NCI-H2227 (cell line): Measurements from ENCODE around the gene TACR1.
A peak's percentile ranks its signal among the peaks of the same experiment; 100 is the strongest.

Source experiments
- DNase-seq: peaks from one replicate; lab custom pipeline; 2025; ENCODE audit not compliant: unreplicated experiment; lab: John Stamatoyannopoulos, UW

Gene TACR1

DNA sequence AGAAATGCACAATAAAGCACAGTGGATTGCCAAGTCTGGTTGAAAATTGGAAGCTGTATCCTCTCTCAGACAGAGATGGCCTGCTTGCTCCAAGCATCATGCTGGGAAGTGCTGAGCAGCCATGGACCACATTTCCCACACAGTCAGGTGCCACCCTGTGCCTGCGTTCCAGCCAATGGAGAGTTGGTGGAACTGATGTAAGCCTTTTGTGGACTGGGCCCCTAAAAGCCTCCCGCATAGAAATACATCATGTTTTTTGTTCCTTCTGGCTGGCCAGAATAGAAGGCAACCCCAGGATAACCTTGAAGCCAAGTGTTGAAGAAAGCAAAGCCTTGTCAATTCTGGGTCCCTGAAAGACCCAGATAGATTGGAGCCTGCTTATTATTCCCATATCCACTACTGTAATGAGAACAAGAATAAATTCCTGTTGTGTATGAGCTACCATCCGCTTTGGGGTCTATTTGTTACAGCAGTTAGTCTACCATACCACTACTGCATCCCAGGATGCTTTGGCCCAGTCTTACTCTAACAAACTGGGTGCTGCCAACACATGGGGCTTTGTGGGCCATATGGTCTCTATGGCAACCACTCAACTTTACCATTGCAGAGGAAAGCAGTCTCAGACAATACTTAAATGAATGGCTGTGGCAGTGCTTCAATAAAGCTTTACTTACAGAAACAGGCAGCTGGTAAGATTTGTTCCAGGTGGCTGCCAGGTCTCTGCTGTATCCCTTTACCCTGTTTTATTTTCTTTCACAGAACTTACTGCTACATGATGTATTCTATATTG lies 175.5 kb downstream of the TACR1 start:
- peak; percentile 14 for DNase-seq

DNA sequence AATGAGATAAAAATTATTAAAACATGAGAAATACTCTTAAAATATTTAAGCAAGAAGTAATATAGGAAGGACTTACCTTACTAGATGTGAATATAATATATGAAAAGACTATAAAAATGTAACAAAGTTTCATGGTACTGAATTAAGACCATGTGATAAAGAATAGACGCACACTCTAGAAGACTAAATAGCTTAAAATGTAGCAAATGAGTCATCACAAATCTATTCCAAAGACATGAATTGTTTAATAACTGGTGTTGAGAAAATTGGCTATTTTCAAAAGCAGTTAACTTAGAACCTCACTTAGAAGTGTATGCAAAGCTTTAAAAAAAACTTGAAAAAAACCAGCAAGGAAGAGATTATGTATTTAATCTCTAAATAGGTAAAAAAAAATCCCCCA lies 176.8 kb downstream of the TACR1 start:
- DNase-seq = no peak

DNA sequence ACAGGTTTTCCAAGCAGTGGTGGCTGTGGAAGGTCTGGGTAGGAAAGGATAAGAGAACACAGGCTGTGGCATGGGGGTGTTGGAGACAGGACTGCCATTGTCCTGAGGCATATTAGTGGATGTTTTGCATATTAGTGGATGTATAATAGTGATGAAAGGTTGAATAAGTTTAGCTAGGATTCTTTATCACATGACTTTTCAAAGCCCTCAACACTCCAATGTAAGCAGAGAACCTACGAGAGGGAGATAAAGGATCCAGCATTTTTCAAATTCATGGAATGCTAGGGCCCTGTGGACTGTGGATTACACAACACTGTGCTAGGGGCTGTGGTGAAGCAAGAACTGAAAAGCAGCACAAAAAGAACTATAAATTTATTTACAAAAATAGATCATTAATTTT lies 177.6 kb downstream of the TACR1 start:
- no peak for DNase-seq

DNA sequence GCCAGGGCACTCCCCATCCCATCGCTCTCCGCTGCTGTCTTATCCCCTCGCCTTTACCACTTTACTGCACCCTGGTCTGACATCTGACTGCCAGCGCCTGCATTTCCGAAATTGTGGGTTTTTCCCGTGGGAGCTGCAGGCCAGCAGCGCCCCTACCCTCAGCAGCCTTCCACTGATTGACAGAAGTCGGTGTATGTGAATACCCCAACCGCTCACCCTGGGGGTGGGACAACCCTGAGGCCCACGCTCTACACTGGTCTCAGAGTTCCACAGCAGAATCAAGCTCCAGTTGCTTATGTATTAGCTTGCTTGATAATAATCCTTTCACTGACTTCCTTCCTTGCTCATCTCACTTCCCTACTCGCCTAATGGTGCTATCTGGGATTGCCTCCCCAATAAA lies 178.8 kb downstream of the TACR1 start:
- DNase-seq = no peak

DNA sequence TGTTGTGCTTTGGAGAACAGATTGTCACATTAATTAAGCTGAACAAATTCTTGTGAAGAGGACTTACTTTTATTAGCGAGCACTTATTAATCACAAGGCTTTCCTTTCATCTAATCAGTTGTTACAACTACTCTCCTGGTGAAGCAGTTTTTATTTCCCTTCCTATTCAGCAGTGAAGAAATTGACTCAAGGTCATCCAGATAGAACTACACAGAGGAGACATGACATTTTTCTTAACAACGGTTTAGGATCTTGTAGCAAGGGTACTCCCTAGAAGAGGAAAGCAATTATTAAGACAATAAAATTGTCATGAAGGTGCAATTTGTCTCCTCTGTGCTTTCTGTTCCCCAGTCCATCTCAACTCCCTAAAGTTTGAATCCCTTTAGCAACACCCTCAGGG lies 179.5 kb downstream of the TACR1 start:
- no peak for DNase-seq

DNA sequence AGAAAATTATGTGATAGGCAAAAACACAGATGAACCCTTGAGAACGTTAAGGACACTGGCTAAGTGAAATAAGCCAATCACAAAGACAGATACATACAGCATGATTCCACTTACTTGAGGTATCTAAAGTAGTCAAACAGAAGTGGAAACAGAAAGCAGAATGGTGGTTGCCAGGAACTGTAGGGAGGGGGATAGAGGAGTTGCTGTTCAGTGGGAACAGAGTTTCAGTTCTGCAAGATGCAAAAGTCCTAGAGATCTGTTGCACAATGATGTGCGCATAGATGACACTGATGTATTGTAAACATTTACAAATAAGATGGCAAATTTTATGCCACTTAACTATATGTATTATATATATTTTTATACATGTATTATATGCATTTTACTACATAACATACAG lies 181.2 kb downstream of the TACR1 start:
- no peak for DNase-seq

DNA sequence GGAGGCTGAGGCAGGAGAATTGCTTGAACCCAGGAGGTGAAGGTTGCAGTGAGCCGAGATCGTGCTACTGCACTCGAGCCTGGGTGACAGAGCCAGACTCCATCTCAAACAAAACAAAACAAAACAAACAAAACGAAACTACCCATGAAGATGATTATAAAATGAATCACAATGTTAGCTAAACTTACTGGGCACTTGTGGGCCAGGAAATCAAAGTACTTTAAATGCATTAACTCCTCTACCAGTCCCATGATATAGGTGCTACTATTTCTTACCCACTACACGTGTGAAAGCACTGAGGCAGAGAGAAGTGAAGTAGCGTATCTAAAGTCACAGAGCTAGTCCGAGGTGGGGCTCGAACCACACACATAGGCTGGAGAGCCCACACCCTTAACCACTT lies 187.2 kb downstream of the TACR1 start:
- no peak for DNase-seq

DNA sequence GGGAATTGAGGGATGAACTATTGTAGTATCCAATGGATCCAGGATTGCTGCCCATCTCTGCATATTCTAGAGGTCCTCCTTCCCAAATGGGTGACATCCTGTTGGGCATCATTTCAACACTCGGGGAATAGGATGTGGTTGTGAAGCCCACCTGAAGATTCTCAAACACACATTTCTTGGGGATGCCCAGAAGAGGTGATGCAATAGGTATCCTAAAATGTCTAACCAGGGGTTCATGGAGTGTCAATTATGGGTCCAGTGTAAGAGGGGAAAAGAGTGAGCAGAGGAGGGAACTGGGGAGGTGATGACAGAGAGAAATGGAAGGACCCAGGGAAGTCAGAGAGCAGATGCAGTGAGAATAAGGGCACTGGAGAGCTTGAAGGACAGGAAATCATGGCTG lies 188.7 kb downstream of the TACR1 start:
- DNase-seq = no peak

DNA sequence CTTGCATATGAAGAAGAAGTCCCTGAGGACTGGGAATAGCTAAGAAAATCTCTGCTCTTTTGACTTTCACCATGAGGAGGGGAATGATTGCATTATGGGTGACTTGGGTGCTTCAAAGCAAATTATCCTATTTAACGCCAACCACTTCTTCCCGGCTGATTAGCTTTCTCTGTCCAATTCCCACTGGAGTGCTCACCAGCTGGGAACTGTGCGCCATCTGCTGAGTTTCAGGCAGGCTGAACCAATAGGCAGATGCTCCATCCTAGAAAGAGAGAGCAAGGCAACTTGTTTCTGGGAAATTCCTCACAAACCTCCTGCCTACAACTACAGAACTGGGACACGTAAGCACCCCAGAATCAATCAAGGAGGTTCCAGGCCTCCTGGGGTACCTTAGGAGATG lies 191.5 kb downstream of the TACR1 start:
- DNase-seq = peak; percentile 45

DNA sequence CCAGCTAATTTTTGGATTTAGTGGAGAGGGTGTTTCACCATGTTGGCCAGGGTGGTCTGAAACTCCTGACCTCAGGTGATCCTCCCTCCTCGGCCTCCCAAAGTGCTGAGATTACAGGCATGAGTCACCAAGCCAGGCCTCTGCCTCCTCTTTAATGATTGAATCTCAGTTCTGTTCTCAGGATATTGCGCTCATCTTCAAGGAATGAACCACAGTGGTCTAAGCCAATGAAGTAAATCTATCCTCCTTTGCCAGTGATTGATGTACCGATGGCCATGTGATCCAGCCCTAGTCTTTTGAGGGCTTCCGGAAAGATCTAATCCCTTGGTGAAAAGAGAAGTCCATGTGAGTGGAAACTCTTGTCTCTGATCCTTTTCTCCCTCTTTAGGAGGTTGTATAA lies 192.3 kb downstream of the TACR1 start:
- no peak for DNase-seq

DNA sequence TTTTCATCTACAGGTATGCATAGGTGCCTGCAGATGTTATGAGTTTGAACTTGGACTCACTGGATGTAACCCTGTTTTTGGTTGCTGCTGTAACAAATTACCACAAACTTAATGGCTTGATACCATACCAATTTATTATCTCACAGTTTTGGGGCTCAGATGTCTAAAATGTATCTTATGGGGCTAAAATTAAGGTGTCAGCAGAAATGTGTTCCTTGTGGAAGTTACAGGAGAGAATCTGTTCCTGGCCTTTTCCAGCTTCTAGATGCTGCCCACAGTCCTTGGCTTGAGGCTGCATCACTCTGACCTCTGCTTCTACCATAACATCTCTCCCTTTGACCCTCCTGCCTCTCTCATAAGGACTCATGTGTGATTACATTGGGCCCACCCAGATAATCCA lies 193.3 kb downstream of the TACR1 start:
- DNase-seq = no peak

DNA sequence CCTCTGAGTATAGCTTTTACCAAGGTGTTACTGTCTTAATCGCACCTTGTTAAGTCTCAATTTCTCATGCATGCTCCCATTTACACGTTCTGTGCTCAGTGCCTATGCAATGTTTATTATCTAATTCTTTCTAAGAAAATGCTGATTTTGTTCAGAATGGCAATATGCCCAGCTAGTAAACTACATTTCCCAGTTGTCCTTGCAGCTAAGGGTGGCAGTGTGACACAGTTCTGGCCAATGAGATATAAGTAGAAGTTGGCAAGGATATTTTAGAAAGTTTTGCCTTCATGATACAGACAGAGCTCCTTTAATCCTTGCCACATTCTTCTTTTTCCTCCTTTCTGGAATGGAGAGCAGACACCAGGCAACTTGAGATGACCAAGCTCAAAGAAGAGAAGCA lies 195.5 kb downstream of the TACR1 start:
- DNase-seq = no peak

DNA sequence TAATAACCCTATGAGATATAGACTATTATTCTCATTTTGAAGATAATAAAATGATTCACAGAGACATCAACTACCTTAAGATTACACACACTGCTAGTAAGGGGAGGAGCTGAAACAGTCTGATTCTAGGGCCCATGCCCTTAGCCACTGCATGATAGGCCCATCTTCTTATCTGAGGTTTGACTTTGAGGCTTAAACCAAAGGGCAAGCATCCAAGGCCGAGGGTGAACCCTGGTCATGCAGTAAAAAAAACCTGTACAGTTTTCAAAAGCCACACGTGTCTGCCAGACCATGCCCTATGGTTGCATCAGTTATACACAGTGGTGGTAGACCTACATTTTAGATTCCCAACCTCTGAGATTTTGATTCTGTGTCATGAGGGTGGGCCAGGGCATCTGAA lies 196.0 kb downstream of the TACR1 start:
- no peak for DNase-seq

DNA sequence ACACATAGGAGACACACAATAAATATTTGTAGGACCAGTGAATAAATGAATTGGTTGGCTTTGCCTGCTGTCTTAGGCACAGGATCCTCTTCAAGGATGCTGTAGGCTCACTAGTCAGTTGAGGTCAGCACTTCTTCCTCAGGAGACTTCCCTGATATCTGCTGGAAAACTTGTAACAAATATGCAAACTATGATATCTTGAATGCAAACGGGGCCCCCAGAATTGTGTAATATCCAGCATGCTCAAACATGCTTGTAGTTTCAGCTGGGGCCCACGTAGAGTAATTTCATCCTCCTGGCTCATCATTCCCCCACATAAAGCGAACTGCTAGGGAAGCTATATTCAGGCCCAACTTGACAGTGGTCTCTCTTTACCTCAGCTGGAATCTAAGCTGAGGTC lies 197.3 kb downstream of the TACR1 start:
- no peak for DNase-seq

DNA sequence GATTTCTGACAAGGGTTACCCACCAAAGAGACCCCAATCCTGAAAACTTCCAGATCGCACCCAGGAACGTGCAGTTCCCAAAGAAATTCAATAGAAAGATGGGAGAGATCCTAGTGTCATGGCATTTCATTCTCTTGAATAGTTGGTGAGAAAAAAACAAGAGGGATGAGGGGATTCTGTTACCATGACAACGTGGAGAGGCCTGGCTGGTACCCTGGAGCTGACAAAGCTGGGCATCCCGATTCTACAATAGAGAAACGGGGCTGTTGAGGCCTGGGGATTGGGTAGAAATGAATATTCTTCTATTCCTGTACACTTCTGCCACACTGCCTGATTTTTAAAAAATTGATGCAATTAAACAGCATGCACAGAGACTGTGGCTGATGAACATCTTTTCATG lies 199.9 kb downstream of the TACR1 start:
- DNase-seq = no peak
